Esophagus squamous epithelium (tissue), 5 donors: ENCODE results near the gene BCDIN3D. TPM values are rescaled to one million over a fixed set of nuclear protein-coding genes. Genes with fewer than 3 reads are reported as not detected.
"Not testable (repeated sequence)": the region's sequence is repeated elsewhere in the genome, so short reads cannot be mapped to it uniquely, and the experiment has no call there.

Experiments
- DNase-seq: peaks from one replicate; lab custom pipeline; 2025; lab: John Stamatoyannopoulos, UW
- H3K27ac ChIP-seq, 4 donors: fragments of 200-600 bp; sonication (generic); one replicate each; pipeline ENCODE4 v1.5.1; 2016 to 2019; ENCODE audit warnings: mild to moderate bottlenecking in 1 of 4
- H3K27me3 ChIP-seq, 4 donors: fragments of 200-600 bp; sonication (generic); 1 replicate in 3 of 4; 2 replicates in 1 of 4; pipeline versions ENCODE4 v1.5.1 to v1.6.0; 2017 to 2021; ENCODE audit warnings: antibody characterized with exemption in 1 of 4
- H3K36me3 ChIP-seq, 3 donors: fragments of 200-600 bp; sonication (generic); one replicate each; pipeline ENCODE4 v1.5.1; 2016 to 2019
- H3K4me1 ChIP-seq, 3 donors: fragments of 200-600 bp; sonication (generic); one replicate each; pipeline ENCODE4 v1.5.1; 2017 to 2019
- H3K4me3 ChIP-seq, 4 donors: fragments of 200-600 bp; sonication (generic); 1 replicate in 3 of 4; 2 replicates in 1 of 4; pipeline ENCODE4 v1.5.1; 2016 to 2019; ENCODE audit warnings: mild to moderate bottlenecking in 2 of 4, moderate library complexity in 1 of 4
- H3K9me3 ChIP-seq, 3 donors: fragments of 200-600 bp; sonication (generic); one replicate each; pipeline ENCODE4 v1.5.1; 2016 to 2019
- POLR2A ChIP-seq, 4 donors: fragments of 450-650 bp; IDR thresholded peaks; one replicate each; pipeline ENCODE4 v1.6.1; 2017; ENCODE audit warnings: antibody characterized with exemption in 4 of 4, mild to moderate bottlenecking in 4 of 4, moderate library complexity in 3 of 4
- WGBS, 2 donors: methylation state at CpG; one replicate each; pipeline ENCODE4 v1.1.5; 2018; 5-methylcytosine and 5-hydroxymethylcytosine counted together
- intact Hi-C: fragments of 100-400 bp; cut with DNase I; formaldehyde crosslinking; loops from one replicate; pipeline ENCODE4 v1.15.0; 2022
- total RNA-seq, 4 donors: library from RNA; depleted of rRNA; stranded (reverse); fragments of >200 nt; gene quantifications; one replicate each; pipeline ENCODE4 v1.1.0, GENCODE V29; 2016
- TF ChIP-seq, protein P1 (sequence below), 6 experiments: fragments of 450-650 bp in 4 of 6; fragments of 200-600 bp in 2 of 6; sonication (generic) in 2 of 6; IDR thresholded peaks; one replicate each; pipeline ENCODE4 v1.5.1; 2016 to 2019; ENCODE audit warnings: antibody characterized with exemption in 6 of 6, mild to moderate bottlenecking in 4 of 6, moderate library complexity in 4 of 6
- donor health status: DM: yes; HTN: yes; CAD: no.

Gene BCDIN3D
- total RNA-seq, 4 donors from 2014 or later = 2.5 to 4.8 (median 3.0) TPM

DNA sequence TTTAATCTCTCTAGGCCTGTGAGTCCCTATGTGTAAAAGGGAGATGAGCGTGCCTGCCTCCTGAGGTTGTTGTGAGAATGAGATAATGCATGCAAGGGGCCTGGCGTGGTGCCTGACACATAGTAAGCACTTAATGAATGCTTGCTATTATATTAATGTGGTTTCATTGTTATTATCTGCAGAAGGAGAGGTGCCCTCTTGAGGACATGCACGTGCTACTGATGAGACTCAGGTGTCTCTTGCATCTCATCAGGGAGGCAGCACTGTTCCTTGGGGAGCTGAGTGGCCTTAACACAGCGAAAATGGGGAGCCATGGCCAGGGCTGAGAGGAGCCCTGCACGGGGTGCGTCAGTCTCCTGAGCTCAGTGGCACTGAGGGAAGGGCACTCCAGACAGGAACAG, 29.9 kb upstream of the BCDIN3D start:
- H3K4me3 ChIP-seq = no peak overlapping the region
- H3K9me3 ChIP-seq = no peaks in the 10 kb centered on the region
- no peak for TF ChIP-seq POLR2A (IDR thresholded peaks at IDR 0.05)
- TF ChIP-seq, protein P1, sequence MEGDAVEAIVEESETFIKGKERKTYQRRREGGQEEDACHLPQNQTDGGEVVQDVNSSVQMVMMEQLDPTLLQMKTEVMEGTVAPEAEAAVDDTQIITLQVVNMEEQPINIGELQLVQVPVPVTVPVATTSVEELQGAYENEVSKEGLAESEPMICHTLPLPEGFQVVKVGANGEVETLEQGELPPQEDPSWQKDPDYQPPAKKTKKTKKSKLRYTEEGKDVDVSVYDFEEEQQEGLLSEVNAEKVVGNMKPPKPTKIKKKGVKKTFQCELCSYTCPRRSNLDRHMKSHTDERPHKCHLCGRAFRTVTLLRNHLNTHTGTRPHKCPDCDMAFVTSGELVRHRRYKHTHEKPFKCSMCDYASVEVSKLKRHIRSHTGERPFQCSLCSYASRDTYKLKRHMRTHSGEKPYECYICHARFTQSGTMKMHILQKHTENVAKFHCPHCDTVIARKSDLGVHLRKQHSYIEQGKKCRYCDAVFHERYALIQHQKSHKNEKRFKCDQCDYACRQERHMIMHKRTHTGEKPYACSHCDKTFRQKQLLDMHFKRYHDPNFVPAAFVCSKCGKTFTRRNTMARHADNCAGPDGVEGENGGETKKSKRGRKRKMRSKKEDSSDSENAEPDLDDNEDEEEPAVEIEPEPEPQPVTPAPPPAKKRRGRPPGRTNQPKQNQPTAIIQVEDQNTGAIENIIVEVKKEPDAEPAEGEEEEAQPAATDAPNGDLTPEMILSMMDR (IDR thresholded peaks at IDR 0.05) = no peak
- intact Hi-C loops = no loop called here
- H3K27me3 ChIP-seq = peaks cover 0 to 4% (median 0%) of the 10 kb centered on the region in 4 donors
- WGBS, 2 donors = 45 to 79% methylated on average over 3 to 6 of the region's 6 CpGs
- H3K27ac ChIP-seq = no peak overlapping the region
- H3K36me3 ChIP-seq = no peaks in the 10 kb centered on the region
- no peak for DNase-seq
- H3K4me1 ChIP-seq = peaks cover 17 to 46% (median 25%) of the 10 kb centered on the region in 3 donors

DNA sequence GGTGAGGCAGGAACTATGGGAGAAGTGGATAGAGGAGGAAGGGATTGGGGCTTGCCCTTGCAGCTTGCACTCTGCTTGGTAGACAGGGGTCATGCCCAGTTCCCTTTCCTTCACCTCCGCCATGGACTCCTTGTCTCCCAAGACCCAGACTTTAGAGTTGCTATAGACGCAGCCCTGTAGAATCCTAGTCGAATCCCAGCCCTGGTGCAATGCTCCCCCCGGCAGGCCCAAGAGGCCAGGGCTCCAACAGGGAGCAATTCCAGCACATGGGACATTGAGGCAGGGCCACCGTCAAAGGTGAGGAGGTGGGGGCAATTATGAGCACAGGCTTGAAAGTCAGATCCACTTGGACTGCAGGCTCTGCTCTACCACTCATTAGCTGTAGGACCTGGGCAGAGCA, 29.5 kb upstream of the BCDIN3D start:
- no peak for DNase-seq
- H3K4me1 ChIP-seq = peaks cover 21 to 50% (median 29%) of the 10 kb centered on the region in 3 donors
- TF ChIP-seq POLR2A (IDR thresholded peaks at IDR 0.05) = no peak
- TF ChIP-seq, protein P1 (IDR thresholded peaks at IDR 0.05) = no peak
- no peaks in the 10 kb centered on the region for H3K9me3 ChIP-seq
- WGBS, 2 donors = 50 to 93% methylated on average over 1 to 5 of the region's 5 CpGs
- no peaks in the 10 kb centered on the region for H3K36me3 ChIP-seq
- intact Hi-C loops = no loop called here
- no peak overlapping the region for H3K4me3 ChIP-seq
- H3K27me3 ChIP-seq = peaks cover 0 to 4% (median 0%) of the 10 kb centered on the region in 4 donors
- no peak overlapping the region for H3K27ac ChIP-seq

DNA sequence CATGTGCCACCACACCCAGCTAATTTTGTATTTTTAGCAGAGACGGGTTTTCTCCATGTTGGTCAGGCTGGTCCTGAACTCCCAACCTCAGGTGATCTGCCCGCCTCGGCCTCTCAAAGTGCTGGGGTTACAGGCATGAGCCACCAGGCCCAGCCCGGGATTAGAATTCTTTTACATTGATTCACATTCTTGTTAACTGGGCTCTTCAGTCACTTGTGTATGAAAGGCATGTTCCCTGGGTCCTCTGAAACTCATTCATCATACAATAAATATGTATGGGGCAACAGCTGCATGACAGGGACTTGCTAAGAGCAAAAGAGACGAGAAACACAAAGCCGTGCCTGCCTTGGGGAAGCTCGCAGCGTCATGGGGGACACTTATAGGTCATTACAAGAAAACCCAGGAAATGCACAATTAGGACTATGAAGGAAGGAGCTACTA, 28.9 kb upstream of the BCDIN3D start:
- H3K9me3 ChIP-seq, H3K27ac ChIP-seq, H3K36me3 ChIP-seq, DNase-seq, intact Hi-C loops, H3K27me3 ChIP-seq, H3K4me3 ChIP-seq: not testable (repeated sequence)
- peaks cover 24 to 56% (median 31%) of the 10 kb centered on the region in 3 donors for H3K4me1 ChIP-seq
- 85 to 90% methylated on average over 6 to 8 of the region's 8 CpGs for WGBS, 2 donors

DNA sequence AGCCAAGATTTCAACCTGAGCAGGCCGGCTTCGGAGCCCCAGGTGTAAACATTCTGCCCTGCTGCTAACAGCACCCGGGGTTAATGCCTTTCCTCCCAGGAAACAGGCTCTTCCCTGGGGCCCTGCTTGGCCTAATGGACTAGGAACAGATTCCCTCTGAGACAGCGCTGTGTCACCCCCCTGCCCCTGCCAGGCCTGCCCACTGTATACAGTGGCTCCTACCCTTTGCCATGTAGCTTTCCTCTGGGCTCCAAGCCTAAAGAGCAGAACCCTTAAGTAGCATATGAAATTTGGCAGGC, 28.3 kb upstream of the BCDIN3D start:
- H3K36me3 ChIP-seq = no peaks in the 10 kb centered on the region
- 88 to 98% methylated on average over 4 of the region's 4 CpGs for WGBS, 2 donors
- H3K4me1 ChIP-seq = peaks cover 24 to 57% (median 31%) of the 10 kb centered on the region in 3 donors
- peaks cover 0 to 4% (median 0%) of the 10 kb centered on the region in 4 donors for H3K27me3 ChIP-seq
- intact Hi-C loops = no loop called here
- DNase-seq = no peak
- no peak overlapping the region for H3K27ac ChIP-seq
- H3K4me3 ChIP-seq = no peak overlapping the region
- H3K9me3 ChIP-seq = no peaks in the 10 kb centered on the region
- TF ChIP-seq, protein P1 (IDR thresholded peaks at IDR 0.05) = no peak
- TF ChIP-seq POLR2A (IDR thresholded peaks at IDR 0.05) = no peak

DNA sequence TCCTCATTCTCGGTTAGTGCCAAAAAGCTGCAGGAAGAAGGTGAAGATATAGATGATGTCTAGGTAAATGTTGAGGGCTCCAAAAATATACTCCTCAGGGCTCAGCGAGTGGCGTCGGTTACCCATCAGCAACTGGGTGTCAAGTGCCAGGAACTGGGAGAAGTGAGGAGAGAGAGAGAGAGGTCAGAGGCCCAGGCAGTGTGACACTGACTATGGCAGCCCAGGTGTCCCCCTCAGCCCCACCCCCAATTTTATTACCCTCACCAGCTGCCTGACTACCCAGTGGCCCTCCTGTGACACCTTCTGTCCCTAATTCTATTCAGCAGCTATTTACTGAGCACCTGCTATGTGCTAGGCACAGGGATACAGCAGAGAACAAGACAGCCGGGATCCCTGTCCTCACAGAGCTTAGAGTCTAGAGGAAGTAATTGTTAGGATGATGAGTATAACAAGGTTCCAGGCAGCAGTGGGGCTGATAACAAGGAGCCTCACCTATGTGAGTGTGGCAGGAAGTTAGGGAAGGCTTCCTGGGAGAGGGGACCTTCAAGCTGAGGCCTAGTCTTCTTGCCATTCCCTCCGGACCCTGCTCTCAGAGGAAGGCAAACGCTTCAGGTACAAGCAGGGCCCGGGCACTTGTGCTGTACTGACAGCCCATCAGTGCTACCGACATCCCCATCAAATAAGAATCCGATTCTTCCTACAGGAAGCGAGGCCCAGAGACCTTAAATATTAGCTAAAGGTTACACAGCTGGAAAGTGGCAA, 27.8 kb upstream of the BCDIN3D start:
- intact Hi-C loops = no loop called here
- Histone ChIP-seq H3K4me1 (peaks cover 24 to 57% (median 31%) of the 10 kb centered on the region in 3 donors), H3K27me3 (peaks cover 0 to 6% (median 0%) of the 10 kb centered on the region in 4 donors), H3K27ac (no peak overlapping the region), H3K4me3 (no peak overlapping the region), H3K9me3 (no peaks in the 10 kb centered on the region), H3K36me3 (no peaks in the 10 kb centered on the region)
- TF ChIP-seq, protein P1 (IDR thresholded peaks at IDR 0.05) = no peak
- no peak for TF ChIP-seq POLR2A (IDR thresholded peaks at IDR 0.05)
- 86 to 92% methylated on average over 3 to 11 of the region's 11 CpGs for WGBS, 2 donors
- DNase-seq = no peak
